Endothelial cell of umbilical vein (primary cell): Measurements from ENCODE around the gene GPD1L.

Experiments used
- EZH2 ChIP-seq: IDR thresholded peaks from 2 replicates; pipeline ENCODE4 v1.6.1; 2012; ENCODE audit warnings: borderline replicate concordance, low read depth, mild to moderate bottlenecking, moderate library complexity, low read length, inconsistent platforms; ENCODE audit not compliant: severe bottlenecking
- FOS ChIP-seq: IDR thresholded peaks from 2 replicates; pipeline ENCODE4 v1.6.1; 2011; ENCODE audit warnings: mild to moderate bottlenecking, low read length, moderate library complexity, borderline replicate concordance; ENCODE audit not compliant: insufficient read depth
- GATA2 ChIP-seq: IDR thresholded peaks from 2 replicates; pipeline ENCODE4 v1.7.0; 2011; ENCODE audit warnings: low read depth, mild to moderate bottlenecking, moderate library complexity, mixed read lengths, low read length; ENCODE audit not compliant: insufficient read length, insufficient read depth
- JUN ChIP-seq: IDR thresholded peaks from 2 replicates; pipeline ENCODE4 v1.6.1; 2011; ENCODE audit warnings: borderline replicate concordance, low read depth; ENCODE audit not compliant: insufficient read length, insufficient read depth
- MYC ChIP-seq: IDR thresholded peaks from one replicate; pipeline ENCODE4 v1.6.1; 2011; ENCODE audit warnings: mild to moderate bottlenecking, low read depth, low read length
- POLR2A ChIP-seq: IDR thresholded peaks from 2 replicates; pipeline ENCODE4 v1.6.1; 2012; ENCODE audit warnings: low read depth, mild to moderate bottlenecking, control low read depth, low read length
- POLR2AphosphoS5 ChIP-seq: IDR thresholded peaks from 2 replicates; pipeline ENCODE4 v1.6.1; 2012; ENCODE audit warnings: low read depth, mild to moderate bottlenecking, control low read depth, low read length, moderate library complexity; ENCODE audit not compliant: insufficient read depth
- TF ChIP-seq, protein P1 (sequence below), 2 donors: IDR thresholded peaks; 1 replicate in 1 of 2; 2 replicates in 1 of 2; pipeline ENCODE4 v1.5.1; 2011; ENCODE audit warnings: low read length in 2 of 2, mild to moderate bottlenecking in 2 of 2, moderate library complexity in 2 of 2, control low read depth in 1 of 2, inconsistent platforms in 1 of 2, low read depth in 1 of 2; ENCODE audit not compliant: insufficient read depth in 1 of 2; ENCODE audit errors: extremely low read depth in 1 of 2
- TF ChIP-seq, protein P2 (sequence below): IDR thresholded peaks from 2 replicates; pipeline ENCODE4 v1.6.1; 2011; ENCODE audit not compliant: insufficient read depth, insufficient read length

DNA sequence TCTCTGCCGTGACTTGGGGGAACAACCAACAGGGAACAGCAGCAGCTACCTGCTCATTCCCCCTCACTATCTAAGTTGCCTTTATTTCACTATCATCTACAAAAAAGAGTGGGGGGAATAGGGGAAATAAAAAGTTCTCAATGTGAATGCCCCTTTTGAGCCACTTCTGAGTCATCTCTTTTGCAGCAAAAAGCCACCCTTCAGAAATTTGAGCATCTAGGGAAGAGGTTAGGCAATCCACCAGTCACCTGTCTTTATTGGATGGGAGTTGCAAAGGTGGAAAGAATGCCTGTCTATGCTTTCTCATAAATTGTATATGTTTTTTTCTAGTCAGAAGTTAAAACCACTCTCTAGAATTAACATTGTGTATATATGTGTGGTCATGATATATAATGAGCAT lies 41.1 kb downstream of the GPD1L start:
- TF ChIP-seq, protein P1, sequence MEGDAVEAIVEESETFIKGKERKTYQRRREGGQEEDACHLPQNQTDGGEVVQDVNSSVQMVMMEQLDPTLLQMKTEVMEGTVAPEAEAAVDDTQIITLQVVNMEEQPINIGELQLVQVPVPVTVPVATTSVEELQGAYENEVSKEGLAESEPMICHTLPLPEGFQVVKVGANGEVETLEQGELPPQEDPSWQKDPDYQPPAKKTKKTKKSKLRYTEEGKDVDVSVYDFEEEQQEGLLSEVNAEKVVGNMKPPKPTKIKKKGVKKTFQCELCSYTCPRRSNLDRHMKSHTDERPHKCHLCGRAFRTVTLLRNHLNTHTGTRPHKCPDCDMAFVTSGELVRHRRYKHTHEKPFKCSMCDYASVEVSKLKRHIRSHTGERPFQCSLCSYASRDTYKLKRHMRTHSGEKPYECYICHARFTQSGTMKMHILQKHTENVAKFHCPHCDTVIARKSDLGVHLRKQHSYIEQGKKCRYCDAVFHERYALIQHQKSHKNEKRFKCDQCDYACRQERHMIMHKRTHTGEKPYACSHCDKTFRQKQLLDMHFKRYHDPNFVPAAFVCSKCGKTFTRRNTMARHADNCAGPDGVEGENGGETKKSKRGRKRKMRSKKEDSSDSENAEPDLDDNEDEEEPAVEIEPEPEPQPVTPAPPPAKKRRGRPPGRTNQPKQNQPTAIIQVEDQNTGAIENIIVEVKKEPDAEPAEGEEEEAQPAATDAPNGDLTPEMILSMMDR (IDR thresholded peaks at IDR 0.05; ENCODE audit: extremely low read depth in 1 of 2, insufficient read depth in 1 of 2, low read depth in 1 of 2, low read length in 2 of 2), result no peak
- TF ChIP-seq JUN (no peak), POLR2A (no peak), GATA2 (no peak), EZH2 (no peak), MYC (no peak), FOS (no peak), POLR2AphosphoS5 (no peak)
- TF ChIP-seq, protein P2, sequence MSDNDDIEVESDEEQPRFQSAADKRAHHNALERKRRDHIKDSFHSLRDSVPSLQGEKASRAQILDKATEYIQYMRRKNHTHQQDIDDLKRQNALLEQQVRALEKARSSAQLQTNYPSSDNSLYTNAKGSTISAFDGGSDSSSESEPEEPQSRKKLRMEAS, result no peak
